HG02642 (cell line): ENCODE results near the gene DLL4.
"Not testable (repeated sequence)": the region's sequence is repeated elsewhere in the genome, so short reads cannot be mapped to it uniquely, and the experiment has no call there.

ENCODE experiments used
- ATAC-seq: cut with Tn5 transposase; IDR thresholded peaks from one replicate; pipeline ENCODE4 v1.9.1; 2021; ENCODE audit warnings: mild to moderate bottlenecking; ENCODE audit not compliant: unreplicated experiment, poor library complexity

DLL4 gene

GRCh38 chr15:40957041-40957555 lies 28.0 kb downstream of the DLL4 start:
- no peak for ATAC-seq

DNA sequence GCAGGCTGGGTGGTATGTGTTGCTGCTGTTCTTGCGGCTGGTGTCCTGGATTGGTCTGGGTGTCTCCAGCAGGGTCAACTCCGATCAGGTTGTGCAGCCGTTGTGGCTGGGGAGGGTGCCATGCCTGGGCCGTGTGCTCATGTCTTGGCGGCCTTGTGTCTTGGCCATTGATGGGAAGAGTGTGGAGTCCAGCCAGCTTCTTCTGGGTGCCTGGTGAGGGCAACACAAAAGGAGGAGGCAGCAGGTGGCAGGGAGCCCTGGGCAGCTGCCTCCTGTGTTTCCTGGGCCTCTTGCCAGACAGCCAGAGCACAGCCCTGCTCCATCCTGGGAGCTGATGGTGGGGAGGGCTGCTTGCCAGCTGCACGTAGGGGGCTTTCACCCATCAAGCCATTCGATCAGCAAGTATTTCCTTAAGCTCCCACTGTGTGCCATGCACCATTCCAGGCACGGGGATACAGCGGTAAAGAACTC lies 28.5 kb downstream of the DLL4 start:
- ATAC-seq: no peak

DNA sequence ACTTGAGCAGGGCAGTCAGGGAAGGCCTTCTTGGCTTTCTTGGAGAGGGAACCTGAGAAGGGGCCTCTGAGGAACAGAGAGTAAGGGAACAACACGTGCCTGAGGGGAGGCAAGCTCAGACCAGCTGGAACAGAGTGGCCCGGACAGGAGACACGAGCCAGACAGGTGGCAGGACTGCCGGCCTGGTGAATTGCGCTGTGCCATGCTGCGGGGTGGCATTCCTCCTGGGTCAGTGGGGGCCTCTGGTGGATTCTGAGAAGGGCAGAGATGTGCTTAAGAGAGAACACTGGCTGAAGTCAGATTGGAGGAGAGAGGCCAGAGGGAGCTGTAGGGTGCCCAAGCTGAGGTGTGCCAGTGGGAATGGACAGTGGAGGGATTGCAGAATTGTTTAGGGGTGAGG lies 29.0 kb downstream of the DLL4 start:
- no peak for ATAC-seq

DNA sequence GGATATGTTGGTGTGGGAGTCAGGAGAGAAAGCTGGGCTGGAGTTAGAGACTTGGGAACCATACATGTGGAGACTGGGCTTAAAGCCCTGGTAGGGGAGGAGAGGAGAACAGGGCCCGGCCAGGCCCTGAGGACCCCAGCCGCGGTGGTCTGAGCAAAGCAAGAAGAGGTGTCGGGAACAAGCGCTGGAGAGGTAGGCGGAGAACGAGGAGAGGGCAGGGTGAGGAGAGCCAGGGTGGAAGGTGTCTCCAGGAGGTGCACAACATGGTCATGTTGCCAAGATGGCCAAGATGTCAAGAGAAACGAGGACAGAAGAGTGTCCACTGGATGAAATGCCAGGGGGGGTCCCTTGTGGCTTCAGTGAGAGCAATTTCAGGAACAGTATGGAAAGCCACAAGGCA lies 29.6 kb downstream of the DLL4 start:
- no peak for ATAC-seq

DNA sequence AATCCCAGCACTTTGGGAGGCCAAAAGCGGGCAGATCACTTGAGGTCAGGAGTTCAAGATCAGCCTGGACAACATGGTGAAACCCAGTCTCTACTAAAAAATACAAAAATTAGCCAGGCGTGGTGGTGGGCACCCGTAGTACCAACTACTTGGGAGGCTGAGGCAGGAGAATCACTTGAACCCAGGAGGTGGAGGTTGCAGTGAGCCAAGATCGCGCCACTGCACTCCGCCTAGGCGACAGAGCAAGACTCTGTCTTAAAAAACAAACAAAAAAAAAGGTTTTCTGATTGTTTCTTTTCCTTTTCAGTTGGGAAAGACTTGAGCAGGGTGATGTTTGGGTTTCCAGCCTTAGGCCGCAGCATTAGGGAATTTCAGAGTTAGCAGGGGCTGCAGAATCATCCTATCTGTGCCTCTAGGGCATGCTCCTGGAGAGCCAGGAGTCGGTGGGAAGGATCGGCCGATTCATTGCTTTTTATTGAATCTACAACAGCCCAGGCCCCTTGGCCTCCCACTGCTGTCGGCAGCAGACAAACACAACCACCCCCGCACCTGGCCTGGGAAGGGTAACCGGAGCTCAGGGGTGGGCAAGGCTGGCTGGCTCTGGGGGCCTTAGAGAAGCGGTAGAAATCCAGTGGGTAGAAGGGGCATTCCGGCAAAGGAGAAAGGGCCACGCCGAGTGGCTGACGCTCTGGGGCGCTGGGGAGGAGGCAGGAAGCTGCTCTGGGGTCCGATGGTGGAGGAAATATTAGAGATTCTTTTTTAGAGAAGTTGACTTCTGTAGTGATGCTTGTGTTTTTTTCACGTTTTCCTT lies 30.4 kb downstream of the DLL4 start:
- no peak for ATAC-seq

DNA sequence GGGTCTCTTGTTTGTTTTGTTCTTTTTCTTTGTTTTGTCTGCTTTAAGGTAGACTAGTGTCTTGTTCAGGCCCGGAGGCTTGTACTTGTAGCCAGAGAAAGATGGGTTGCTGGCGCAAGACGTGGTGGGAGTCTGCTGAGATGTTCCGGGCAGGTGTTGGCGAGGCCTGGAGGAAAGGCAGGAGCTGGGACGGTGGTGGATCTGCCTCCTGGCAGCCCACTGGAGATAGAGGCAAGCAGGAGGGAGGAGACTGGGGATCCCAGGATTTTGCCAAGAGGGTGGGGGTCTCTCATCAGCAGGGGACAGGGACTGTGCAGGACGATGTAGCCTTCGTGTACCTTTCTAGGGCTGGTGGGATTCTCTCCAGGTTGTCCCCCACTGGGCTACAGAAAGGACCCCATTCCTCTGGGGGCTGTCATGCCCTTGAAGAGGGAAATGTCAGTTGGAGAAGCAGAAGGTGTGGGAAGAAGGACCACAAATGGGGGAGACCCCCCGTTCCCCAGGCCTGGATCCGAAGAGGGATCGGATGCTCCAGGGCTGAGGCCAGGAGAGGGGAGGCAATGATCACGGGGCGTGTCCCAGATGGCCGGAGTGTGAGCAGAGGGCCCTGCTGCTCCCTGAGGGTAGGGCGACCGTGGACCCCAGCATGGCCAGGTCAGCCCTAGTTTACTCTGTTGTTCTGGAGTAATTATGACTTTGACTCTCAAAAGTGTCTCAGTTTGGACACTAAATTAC lies 31.2 kb downstream of the DLL4 start:
- ATAC-seq: no peak

GRCh38 chr15:40960925-40961324 lies 31.8 kb downstream of the DLL4 start:
- no peak for ATAC-seq

DNA sequence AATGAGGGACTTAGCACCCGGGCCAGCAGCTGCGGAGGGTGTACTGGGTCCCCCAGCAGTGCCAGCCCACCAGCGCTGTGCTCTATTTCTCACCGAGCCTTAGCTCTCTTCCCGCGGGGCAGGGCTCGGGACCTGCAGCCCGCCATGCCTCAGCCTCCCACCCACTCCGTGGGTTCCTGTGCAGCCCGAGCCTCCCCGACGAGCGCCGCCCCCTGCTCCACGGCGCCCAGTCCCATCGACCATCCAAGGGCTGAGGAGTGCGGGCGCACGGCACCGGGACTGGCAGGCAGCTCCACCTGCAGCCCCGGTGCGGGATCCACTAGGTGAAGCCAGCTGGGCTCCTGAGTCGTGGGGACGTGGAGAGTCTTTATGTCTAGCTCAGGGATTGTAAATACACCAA lies 32.6 kb downstream of the DLL4 start:
- not testable (repeated sequence) for ATAC-seq

DNA sequence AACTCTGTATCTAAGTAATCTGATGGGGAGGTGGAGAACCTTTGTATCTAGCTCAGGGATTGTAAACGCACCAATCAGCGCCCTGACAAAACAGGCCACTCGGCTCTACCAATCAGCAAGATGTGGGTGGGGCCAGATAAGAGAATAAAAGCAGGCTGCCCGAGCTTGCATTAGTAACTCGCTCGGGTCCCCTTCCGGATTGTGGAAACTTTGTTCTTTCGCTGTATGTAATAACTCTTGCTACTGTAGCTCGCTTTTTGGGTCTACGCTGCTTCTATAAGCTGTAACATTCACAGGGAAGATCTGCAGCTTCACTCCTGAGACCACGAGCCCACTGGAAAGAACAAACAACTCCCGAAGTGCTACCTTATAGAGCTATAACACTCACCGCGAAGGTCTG lies 33.2 kb downstream of the DLL4 start:
- ATAC-seq: not testable (repeated sequence)

DNA sequence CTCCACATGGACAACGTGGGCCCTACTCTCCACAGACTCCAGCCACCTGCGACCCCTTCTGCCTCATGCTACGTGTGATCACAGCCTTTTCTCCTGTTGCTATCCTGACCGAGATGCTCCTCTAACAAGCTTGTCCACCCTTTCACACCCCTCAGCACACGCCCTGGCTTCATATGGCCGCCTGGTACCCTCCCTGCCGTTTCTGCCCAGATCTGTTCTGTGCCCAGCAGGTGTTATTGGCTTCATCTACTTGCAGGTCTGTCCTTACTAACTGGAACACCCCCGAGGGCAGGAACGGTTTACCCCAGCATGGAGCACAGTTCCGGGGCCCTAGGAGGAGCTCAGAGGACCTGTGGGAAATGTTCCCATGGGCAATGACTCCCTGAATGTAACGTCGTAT lies 34.1 kb downstream of the DLL4 start:
- no peak for ATAC-seq

- no peak for ATAC-seq
Observed at GRCh38 chr15:40964006-40964405, 34.9 kb downstream of the DLL4 start.

GRCh38 chr15:40964634-40965033 lies 35.5 kb downstream of the DLL4 start:
- no peak for ATAC-seq

DNA sequence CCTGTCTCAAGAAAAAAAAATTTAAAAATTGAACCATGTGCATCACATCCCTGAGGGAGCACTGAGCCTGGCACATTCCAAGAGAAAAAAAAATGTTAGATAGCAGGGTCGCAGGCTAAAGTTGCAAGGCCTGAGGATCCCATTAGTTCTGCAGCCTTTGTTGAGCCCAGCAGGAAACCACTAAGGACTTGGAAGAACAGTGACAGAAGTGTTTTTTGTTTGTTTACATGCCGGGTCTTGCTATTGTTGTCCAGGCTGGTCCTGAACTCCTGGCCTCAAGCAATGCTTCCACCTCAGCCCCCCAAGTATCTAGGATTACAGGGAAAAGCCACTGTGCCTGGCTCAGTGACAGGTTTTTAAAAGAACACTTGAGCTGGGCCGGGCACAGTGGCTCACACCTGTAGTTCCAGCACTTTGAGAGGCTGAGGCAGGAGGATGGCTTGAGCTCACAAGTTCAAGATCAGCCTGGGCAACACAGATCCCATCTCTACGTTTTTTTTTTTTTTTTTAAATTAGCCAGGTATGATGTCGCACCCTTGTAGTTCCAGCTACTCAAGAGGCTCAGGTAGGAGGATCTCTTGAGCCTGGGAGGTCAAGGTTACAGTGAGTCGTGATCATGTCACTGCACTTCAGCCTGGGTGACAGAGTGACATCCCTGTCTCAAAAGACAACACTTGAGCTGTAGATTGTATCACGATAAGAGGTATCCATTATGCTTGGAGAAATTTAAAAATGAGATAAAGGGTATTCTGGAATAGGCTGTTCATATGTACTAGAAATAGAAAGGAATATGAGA lies 39.3 kb downstream of the DLL4 start:
- ATAC-seq: no peak

DNA sequence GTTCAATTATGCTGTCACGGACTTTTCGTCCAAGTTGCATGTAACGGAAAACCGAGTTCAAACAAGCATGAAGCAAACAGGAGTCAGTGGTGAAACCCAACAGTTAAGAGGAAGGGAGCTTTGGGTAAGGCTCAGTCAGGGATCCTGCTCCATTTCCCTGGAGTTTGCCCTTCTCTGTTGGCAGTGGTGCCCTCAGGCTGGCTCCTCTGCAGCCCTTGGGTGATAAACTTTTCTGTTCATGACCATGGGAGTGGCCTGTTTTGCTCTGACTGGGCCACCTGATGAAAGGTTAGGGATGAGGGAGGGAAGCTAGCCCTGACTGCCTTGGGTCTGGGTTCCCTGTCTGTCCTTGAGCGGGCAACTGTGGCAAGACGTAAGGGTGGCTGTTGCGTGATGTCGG lies 40.2 kb downstream of the DLL4 start:
- no peak for ATAC-seq

GRCh38 chr15:40974879-40975278 lies 45.7 kb downstream of the DLL4 start:
- ATAC-seq: no peak

DNA sequence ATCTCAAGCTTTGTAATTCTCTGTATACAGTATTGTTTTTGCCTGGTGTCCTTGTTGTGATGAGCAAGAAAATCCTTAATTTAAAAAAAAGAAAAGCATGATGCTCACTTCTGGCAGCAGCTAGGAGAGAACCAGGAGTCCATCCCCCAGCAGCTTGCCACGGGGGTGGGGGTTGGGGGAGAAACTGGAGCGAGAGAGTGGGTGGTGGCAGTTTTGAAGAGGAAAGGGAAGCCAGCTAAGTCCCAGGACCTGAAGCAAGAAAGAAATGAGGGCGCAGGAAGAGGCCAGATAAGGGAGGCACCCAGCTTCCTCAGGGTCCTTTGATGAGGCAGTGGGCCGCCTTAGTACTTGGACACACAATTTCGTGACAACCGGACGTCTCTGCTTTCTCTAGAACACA lies 47.7 kb downstream of the DLL4 start:
- no peak for ATAC-seq

DNA sequence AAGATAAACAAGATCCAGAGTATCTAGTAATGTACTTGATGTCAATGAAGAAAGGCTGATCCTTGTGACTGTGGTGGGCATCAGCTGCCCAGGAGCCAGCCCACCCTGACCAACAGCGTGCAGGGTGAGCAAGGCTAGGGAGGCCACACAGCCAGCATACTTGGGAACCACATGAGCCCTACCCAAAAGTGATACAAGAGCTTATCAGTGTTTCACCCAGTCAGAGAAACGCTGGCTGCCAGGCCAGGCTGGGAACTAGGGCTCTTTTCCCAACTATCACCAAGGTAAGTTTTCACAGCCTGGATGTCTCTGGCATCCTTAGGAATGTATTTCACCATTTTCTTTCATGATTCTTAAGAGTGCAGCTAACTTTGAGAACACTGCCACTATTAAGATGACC lies 49.0 kb downstream of the DLL4 start:
- ATAC-seq: no peak

- ATAC-seq: no peak
Observed at GRCh38 chr15:40978562-40978961, 49.4 kb downstream of the DLL4 start.

DNA sequence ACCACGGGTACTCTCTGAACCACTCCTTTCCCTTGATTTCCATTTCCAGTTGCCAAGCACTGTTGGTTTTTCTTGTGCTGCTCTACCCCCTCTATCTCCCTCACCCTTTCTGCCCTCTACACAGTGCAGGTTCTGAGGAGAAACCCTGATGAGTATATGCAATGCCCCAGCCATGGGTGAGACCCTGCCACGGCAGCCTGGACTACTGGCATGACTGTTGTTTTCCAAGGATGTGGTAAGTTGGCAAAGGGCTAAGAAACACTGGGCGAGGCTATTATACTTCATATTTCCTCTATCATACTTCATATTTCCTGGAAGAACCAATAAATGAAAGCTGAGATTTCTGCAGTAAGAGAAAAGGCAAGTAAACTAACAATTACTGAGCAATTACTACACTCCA lies 52.0 kb downstream of the DLL4 start:
- no peak for ATAC-seq

DNA sequence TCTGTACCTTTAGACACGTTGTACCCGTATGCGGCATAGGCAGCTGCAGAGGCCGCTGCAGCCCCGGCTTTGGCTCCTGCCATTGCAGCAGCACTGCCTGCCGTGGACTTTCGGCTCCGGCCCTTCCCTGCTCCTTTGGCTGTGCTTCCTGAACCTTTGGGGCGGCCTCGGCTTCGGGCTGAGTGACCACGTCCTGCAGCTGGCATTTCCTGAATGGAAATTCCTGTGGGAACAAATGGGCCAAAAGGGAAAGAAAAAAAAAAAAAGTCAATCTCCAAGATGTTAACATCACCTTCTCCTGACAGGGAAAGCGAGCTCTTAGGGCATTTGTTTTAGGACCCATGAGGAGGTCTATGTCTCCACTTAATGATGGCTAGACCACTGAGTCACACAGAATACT lies 53.7 kb downstream of the DLL4 start:
- ATAC-seq: no peak

DNA sequence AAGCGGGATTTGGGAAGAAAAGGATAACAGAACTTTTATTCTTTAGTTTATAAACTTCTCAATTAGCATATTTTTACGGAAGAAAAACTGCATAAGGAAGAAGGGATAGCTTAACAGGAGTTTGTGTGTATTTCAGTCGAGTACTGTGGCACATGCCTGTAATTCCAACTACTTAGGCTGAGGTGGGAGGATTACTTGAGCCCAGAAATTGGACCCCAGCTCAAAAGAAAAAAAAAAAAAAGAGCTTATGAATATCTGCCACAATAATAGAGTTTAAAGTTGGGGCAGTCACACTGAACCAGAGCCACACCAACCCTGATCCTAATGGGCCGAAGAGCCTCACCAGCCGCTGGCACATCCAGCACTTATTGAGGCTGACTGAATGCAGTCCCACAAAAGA lies 55.3 kb downstream of the DLL4 start:
- no peak for ATAC-seq
